Stimulated activated CD4-positive, alpha-beta T cell treated with anti-CD3 and anti-CD28 coated beads, TNF-alpha, amount 100 ng/mL, for 1 hour (primary cell): ENCODE results near the gene HOXB4.

Experiments
- DNase-seq, 3 donors: peaks; one replicate each; pipeline ENCODE4 v3.0.0-alpha.2; 2020; ENCODE audit warnings: low read depth in 3 of 3, low spot score in 1 of 3

HOXB4 gene

DNA sequence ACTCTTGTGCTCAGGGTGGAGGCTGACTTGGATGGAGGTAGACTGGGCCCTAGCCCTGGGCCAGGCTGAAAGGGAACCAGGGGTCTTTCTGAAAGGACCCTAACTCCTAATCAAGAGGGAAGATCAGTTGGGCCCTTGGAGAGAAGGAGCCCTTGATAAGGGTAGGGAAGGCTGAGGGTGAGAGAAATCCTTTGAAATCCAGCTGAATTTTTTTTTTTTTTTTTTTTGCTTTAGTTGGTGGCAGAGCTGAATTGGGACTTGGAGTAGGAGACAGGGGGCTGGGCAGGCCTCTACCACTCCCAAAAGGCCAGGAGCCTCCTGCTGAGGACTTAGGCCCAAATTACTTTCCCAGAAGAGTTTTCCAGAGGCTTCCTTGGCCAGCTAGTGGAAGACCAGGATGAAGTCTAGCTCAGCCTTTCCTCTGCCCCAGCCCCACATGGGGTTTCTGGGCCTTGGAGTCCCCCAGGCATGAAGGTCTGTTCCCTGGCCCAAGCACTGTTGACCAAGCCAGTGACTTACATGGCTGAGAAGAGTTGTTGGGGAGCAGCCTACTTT lies 12.5 kb upstream of the HOXB4 start:
- no peak for DNase-seq

- no peak for DNase-seq
Measured at GRCh38 chr17:48589831-48590606, 11.9 kb upstream of the HOXB4 start, which contains the start of gene HOXB3. HOXB3 (minus strand) TSS chr17:48590241; CDS start chr17:48552474, 37,767 bp downstream.

DNA sequence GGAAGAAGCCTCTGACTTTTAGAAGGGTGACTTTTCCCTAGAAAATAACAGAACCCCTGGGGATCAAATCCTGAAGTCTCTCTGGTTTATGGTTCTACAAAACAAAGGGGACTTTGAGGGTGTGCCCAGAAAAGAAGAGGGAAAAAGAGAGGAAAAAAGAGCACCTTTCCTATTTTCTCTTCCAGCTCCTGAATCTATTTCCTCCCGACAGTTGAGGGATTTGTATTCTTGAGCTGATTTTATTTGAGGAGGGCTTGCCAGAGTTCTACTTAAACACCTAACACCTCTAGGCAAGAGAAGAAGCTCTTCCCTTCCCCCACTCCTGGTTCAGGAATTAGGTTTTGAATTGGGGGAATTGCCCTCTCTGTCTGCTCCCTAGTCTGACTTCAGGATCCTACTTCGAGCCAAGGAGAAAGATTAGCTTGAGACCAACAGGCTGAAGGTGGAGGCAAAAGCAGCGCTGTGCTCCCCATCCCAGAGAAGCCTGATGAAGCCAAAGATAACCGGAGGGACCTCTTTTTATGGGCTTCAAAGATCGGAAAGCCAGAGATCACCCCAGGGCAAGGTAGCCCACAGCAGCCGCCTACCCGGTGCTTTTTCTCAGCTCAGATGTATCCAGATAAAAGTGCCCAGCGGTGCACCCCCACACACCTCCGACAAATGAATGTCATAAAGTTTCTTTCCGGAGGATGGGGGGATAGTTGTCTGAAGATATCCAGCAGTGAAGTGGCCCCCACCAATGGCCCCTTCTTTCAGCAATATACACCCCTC lies 11.1 kb upstream of the HOXB4 start:
- no peak for DNase-seq

DNA sequence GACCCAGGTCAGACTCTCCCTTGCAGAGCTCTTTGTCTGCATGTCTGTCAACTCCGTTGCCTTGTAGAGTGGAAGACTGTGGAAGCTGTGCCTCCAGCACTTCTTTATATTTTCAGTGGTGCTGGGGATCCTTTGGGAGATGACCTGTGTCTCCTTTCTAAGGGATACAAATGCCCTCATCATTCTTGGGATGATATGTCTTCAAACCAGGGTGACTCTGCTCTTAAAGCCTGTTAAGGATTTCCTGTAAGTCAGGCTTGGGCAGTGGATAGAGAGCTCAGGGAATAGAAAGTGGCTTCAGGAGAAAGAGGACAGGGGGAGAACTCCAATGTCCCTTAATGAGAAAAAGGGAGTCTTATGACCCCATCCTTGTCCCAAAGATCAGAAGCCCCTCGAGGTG lies 10.4 kb upstream of the HOXB4 start:
- DNase-seq, result no peak

- no peak for DNase-seq
Measured at GRCh38 chr17:48588074-48588415, 9.9 kb upstream of the HOXB4 start.

GRCh38 chr17:48587276-48588073 lies 9.3 kb upstream of the HOXB4 start:
- DNase-seq, result no peak

DNA sequence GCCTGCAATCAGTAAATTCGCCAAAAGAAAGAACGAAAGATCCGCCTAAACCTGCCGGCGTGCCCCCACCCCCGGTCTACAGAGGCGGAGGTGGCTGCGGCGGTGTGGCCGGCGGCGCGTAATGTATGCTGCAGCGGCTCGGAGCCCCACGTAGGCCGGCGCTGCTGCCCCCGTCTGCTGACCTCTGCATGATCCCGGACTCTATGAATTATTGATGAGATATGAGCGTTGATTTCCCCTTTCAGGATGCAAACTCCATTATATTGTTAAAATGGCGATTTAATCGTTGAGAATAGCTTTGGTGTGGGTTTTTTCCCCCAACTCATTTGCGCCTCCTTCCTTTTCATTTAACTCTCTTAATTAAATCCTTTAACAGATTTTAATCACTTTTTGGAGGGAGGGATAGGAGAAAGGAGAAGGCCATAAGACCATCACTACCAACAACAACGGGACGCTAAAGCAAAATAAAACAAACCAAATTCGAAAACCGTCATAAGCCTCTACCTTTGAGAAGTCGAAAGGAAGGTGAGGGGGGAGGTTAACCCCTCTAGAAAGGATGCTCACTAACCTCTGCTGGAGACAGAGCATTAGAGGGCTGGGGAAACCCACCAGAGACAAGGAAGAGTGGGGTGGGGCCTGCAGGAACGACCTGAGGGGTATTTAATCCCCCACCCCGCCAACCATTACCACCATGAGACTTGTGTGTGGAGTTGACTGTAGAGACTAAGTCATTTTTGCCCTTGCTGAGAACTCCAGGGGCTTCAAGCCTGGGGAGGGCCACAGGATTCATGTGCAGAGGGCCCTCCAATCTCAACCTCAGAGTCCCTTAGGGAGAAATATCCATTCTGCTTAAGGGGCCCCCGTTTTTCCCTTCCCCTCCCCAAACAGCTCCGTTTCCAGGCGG lies 8.5 kb upstream of the HOXB4 start:
- DNase-seq, result no peak

DNA sequence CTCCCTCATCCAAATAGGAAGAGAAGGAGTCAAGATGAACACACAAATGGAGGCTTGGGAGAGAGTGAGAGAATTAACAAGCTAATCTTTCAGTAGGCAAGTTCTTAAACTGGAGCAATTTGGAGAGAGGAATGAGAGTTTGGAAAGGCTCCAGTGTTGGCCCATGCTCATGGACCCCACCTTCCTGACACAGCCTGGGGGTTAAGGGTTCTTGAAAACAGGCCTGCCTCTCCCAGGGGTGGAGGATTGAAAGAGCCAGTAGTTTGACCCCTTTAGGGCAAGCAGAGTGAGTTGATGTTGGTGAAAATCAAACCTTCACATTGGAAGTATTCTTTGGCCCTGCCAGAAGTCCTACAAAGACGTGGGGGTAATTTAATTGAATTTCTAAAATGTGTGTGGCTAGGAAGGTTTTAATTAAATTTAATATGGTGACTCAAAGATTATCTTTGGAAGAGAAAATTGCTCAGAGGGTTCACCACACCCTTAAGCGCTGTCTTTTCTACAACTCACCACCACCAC lies 6.1 kb upstream of the HOXB4 start:
- no peak for DNase-seq

DNA sequence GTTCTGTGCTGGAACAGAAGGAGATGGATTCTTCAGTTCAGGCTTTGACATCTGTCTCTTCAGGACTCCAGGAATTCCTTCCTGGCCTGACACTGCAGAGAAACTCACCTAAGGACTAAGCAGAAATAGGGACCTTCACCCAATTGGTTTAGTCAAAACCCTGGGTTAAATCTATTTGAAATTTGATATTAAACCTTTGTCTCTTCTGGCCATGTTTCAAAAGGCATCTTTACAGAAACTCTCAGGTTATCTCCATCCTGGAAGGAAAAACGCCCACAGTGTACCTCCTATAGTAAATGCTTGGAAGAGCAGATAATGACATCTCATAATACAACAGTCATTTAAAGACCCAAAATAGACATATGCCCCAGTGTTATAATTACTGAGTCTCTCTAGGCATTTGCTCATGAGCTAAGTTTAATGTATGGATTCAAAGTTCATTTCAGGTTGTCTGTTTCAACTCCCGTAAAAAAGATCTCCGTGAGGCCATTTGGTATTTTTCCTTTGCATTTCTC lies 5.6 kb upstream of the HOXB4 start:
- DNase-seq, result no peak

- DNase-seq, result no peak
Measured at GRCh38 chr17:48582750-48583069, 4.6 kb upstream of the HOXB4 start.

DNA sequence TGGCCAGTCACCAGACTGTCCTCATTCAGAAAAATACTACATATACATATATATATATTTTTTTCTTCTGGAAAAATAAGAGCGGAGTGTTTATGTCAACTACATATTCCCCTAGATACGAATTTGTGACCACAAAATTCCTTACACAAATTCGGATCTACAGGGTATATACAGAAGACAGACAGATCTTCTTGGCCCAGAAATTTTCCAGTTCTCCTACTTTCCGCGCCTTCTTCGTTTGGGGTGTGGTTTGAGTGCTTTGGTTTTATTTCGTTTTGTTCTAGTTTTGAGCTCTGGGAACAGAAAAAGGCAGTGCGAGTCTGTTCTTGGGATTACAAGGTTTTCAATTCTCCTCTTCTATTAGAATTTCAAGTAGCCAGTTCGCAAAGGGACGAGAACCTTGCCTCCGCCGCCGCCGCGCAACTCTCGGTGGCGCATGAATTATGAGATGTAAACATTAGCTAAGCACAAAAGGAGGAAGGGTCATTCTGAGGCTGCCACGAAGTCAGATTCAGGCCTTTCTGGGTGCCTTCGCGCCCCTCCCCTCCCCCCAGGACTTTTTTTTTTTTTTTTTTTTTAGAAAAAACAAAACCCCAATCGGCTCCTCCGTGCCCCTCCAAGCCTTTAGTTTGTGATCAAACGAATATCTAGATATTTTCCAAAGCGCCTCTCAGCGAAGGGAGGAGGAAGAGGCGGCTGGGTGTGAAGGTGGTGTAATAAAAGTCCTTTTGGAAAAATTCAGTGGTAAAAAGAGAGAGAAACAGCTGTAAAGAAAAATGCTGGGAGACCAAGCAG lies 1.8 kb upstream of the HOXB4 start:
- DNase-seq, result no peak

DNA sequence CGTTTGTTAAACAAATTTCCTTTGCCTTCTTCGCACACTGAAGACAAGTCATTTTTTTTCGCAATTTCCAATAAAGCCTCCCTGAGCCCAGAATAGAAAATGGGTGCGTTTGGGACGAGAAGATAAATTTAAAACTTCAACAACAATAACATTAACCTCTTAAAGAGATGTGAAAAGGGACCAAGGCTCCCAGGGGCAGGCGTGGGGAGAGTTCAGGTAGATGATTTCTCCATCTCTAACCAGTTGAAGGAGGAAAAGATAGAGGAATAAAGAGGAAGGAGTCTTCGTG lies 1.3 kb upstream of the HOXB4 start:
- no peak for DNase-seq

DNA sequence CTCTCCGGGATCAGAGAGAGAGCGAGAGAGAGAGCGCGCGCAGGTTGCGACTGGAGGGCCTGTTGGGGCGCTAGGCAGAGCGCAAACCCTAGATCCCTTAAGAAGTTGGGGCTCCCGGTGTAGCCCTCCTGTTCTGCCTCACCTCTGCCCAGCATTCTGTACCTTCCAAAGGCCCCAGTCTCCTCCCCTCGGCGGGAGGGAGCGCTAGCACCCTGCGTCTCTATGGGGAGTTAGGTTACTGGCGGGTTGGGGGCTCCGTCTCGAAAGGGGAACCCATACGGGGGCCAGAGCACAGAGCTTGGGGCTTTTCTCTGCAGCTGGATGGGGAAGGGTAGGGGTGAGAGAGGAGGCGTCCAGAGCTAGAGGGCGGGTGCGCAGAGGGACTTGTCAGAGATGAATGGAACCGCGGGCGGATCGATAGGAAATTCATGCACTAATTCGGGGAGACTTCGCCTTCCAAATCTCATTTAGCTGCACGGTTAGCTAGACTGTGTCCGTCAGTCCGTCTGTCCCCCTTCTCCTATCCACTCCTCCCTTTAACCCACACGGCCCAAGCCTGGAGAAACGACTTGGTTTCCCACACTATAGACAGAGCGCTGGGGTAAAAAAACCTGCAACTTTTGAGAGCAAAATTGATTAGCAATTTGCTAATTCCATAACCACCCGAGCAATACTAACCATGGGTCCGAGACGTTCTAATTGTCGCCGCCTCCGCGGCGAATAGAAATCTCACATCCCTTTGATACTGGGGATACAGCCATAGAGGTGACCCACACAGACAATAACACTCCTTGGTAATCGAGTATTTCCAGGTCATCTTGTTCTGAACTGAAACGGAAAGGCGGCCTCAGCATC lies 693 bp upstream of the HOXB4 start:
- DNase-seq, result no peak

GRCh38 chr17:48577330-48577945 lies 712 bp downstream of the HOXB4 start:
- DNase-seq, result no peak

DNA sequence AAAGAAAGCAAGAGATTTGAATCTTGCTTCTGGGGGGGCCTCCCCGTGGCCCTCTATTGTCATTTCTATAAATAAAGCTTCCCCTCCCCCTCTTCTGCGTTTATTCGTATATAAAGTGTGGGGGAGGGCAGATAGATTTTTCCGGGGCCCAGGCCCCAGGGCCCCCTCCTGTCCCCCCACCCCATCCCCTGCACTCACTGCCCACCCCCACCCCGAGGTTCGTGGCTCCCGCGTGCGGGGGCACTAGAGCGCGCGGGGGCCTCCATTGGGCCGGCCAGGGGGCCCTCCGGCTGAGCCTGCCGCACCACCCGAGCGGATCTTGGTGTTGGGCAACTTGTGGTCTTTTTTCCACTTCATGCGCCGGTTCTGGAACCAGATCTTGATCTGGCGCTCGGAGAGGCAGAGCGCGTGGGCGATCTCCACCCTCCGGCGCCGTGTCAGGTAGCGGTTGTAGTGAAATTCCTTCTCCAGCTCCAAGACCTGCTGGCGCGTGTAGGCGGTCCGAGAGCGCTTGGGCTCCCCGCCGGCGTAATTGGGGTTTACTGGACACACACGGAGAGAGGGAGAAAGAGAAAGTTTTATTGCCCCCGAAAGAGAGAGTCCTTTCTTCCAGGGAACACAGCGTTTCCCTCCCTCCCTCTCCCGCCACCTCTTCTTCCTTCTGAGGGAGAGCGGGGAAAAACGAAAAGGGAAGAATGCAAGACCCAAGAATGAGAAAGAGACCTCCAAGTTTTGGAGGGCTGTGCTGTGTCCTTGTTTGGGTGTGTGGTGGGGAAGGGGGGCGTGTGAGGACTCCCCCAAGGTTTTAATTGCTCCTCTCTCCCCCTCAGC lies 1.5 kb downstream of the HOXB4 start:
- DNase-seq, result no peak

DNA sequence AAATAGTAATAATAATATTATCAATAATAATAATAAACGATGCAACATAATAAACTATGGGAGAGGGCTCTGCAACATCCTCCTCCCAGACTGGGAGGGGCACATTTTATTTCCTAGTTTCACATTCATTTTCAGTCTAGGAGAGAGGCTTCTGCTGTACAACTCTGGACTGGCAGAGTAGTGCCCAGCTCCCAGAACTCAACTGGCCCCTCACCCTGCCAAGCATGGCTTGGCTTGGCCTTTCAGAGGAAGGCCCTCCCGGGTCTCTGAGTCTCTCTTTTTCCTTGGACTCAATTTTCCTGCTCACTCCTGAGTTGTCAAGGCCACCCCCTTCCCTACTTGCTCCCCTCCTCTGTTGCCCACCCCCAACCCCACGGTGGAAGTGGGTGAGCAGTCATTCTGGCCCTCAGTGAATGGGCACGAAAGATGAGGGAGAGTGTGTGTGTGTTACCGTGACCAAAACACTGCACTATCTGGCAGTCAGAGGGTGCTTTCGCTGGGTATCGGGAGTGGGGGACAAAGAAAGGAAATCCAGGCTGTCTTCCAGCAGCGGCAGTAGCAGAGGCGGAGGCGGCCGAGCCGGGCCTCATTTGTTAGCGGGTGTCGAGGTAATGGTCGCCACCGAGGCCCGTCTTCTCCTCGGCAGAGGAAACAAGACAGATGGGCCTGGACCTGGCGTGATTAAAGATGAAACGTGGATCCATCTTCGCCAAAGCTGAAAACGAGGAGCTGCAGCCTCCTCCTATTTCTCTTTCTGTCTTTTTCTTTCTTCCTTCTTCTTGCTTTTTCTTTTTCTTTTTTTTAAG lies 2.3 kb downstream of the HOXB4 start:
- DNase-seq, result no peak
